HG02610 (cell line): ENCODE results near the gene MYO5B.
"Not testable (repeated sequence)": the region's sequence is repeated elsewhere in the genome, so short reads cannot be mapped to it uniquely, and the experiment has no call there.

ENCODE experiments used
- ATAC-seq: cut with Tn5 transposase; IDR thresholded peaks from one replicate; pipeline ENCODE4 v1.9.1; 2021; ENCODE audit warnings: mild to moderate bottlenecking, moderate library complexity; ENCODE audit not compliant: unreplicated experiment

Gene MYO5B

DNA sequence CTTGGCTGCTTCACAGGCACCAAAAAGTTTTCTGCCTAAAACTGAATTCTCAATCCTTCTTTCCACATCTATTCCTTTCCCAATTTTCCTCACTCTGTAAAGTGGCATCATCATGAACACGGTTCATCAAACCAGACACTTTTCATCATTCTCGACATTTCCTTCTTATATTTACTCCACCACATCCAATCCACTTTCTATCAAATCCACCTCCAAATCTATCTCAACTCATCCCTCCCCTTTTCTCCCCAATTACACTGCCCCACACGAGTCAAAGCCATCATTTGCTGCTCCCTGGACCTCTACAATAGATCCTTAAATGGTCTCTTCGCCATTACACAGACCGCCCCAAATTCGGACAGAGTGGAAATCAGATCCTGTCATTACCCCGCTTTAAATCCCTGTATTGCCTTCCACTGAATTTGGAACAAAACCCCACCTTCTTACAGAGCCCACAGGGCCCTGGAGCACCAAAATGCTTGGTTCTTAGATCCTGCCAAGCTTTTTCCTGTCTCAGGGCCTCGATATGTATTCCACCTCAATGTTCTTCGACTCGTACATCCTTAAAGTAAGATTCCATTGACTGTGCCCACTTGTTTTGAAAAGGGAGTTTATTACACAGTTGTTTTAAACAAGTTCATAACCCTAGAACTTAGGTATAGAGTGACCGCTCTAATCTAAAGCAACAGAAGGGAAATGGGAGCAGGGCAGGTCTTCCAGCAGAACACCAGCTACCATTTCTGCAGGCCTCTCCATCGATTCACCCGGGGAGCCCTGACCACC lies 382.5 kb downstream of the MYO5B start:
- ATAC-seq: no peak

DNA sequence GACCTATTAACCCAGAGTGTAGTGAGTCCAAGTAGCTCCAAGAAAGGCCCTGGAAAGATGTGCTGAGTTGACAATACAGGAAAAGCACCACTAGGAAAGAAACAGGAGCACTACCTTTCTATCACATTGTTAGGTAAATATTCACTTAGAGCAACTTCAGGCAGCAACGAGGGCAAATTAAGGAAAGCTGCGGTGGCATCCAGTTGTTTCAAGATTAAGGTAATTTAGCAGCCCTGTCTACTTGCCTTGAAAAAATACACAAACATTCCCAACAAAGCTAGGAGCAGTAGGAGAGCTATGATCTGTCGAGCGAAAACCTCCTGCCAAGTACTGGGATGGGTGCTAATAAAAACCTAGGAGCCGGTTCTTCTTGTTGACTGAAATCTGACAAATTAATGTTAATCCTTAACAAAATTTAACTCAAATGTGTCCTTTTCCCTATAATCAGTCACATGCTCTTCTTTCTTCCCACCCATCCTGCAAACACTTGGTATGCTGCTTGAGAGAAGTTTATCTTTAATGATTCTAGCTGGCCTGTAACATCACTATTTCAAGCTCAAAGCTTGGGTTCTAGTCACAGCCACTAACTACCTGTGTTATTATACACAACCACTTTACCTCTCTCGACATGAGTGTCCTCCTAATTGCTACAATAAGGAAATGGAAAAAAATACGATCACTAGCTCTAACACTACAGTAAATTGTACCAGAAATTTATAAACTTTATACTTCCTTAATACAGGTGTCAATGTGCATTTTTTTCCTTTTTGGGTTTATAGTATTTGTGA lies 383.6 kb downstream of the MYO5B start:
- ATAC-seq: no peak

DNA sequence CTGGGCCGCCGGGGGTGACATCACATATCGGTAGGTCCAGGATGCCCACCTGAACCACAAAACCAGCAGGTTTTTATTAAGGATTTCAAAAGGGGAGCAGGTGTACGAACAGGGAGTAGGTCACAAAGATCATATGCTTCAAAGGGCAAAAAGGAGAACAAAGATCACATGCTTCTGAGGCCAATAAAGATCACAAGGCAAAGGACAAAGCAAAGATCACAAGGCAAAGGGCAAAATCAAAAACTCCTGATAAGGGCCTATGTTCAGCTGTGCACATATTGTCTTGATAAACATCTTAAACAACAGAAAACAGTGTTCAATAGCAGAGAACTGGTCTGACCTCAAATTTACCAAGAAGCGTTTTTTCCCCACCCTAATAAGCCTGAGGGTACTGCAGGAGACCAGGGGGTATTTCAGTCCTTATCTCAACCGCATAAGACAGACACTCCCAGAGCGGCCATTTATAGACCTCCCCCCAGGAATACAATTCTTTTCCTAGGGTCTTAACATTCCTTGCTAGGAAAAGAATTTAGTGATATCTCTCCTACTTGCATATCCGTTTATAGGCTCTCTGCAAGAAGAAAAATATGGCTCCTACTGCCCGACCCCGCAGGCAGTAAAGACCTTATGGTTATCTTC lies 386.3 kb downstream of the MYO5B start:
- not testable (repeated sequence) for ATAC-seq

DNA sequence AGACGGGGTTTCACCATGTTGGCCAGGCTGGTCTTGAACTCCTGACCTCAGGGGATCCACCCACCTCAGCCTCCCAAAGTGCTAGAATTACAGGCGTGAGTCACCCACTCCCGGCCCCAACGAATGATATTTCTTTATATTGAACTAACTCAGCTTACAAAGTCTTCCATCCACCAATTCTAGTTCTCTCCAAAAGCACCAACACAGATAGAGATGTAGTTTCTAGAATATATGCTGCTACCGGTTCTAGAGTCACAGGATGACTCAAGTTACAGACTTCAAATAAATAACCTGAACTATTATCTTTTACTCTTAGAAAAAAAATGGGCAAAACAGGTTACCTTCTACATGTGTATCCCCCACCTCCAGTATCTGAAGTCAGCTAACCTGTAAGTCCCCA lies 390.9 kb downstream of the MYO5B start:
- ATAC-seq: no peak

DNA sequence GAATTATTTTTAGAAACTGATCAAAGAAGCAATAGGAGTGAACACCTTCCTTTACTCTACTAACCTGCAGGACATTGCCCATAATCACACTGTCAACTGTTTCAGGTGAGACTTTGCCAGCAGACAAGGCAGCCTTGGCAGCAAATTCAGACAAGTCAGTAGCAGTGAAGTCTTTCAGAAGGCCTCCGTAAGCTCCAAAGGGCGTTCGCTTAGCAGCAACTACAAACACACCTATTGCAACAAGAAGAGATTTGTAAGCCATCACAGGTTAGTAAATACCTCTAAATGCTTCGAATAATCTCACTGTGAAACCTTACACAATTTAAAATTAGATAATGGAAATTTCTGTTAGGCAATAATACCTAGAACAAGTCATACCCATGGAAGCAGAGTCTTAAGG lies 392.3 kb downstream of the MYO5B start:
- no peak for ATAC-seq

DNA sequence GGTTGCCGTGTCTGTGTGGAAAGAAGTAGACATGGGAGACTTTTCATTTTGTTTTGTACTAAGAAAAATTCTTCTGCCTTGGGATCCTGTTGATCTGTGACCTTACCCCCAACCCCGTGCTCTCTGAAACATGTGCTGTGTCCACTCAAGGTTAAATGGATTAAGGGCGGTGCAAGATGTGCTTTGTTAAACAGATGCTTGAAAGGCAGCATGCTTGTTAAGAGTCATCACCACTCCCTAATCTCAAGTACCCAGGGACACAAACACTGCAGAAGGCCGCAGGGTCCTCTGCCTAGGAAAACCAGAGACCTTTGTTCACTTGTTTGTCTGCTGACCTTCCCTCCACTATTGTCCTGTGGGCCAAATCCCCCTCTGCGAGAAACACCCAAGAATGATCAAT lies 394.5 kb downstream of the MYO5B start:
- not testable (repeated sequence) for ATAC-seq

DNA sequence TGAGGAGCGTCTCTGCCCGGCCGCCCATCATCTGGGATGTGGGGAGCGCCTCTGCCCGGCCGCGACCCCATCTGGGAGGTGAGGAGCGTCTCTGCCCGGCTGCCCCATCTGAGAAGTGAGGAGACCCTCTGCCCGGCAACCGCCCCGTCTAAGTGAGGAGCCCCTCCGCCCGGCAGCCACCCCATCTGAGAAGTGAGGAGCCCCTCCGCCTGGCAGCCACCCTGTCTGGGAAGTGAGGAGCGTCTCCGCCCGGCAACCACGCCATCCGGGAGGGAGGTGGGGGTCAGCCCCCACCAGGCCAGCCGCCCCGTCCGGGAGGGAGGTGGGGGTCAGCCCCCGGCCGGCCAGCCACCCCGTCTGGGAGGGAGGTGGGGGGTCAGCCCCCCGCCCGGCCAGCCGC lies 395.1 kb downstream of the MYO5B start:
- not testable (repeated sequence) for ATAC-seq

DNA sequence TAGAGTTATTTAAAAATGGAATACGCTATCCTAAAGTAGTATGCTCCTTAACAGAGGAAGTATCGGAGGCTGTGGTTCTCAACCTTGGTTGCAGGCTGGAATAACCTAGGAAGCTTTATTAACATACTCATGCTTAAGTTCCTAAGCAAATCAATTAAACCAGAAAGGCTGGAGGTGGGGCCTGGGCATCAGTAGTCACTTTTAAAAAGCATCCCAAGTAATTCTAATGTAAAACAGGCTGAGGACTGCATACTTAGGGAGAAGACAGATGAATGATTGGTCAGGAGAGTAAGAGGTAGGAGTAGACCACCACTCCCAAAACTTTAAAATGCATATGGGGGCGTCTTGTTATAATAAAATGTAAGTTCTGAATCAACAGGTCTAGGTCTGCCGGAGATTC lies 396.9 kb downstream of the MYO5B start:
- no peak for ATAC-seq

DNA sequence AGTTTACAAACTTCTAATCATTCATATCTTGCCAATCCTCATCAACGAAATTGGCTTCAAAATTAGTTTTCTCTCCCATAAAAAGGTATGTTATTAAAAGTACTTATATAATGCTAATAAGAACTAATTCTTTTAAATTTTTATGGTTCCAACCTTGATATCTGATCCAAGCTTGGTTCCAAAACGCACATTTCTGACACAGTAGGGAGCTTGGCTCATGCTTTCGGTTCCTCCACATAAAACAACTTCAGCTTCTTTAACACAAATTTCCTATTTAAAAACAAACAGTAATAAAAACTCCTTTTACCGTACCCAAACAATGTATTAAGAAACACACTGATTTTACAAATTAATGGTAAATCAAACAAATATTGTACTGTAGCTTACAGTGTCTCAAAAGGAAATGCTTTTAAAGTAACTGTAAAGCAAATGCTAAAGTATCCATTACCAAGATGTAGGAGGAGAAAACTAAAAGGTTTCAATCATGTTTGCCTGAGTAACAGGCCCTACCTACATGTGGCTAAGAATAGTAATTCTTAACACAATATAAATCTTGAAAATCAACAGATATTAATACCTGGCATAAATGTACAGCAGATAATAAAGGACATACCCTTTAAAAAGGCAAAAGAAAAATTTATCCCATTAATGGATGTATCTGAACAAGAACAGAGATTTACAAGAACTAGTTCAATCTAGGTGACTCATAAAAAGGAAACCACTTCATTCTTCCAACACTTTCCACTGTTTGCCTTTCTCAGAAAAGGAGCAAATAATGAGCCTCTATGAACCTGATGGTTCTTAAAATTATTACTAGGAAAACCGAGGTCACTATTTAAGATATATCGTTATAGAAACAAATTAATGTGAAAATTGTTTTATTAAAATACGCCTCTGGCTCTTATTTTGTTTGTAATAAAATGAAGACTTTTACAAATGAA lies 399.1 kb downstream of the MYO5B start:
- no peak for ATAC-seq

DNA sequence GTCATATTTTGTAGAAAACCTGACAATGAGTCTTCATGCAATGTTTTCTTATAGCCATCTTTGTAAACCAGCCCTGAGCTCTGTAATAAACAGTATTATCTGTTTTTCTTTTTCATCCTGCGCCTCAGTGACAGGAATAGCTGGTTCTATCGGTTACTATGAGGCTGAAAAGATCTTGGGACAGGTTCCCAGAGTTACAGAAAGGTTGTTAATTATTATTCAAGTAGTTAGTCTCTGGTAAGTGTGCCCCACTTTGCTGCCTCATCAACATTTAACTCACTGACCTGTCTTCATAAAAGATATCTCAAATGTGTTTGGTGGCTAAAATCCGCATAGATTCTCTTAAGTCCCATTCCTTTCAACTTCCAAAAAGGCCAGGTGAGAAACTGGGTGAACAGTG lies 400.2 kb downstream of the MYO5B start:
- no peak for ATAC-seq

DNA sequence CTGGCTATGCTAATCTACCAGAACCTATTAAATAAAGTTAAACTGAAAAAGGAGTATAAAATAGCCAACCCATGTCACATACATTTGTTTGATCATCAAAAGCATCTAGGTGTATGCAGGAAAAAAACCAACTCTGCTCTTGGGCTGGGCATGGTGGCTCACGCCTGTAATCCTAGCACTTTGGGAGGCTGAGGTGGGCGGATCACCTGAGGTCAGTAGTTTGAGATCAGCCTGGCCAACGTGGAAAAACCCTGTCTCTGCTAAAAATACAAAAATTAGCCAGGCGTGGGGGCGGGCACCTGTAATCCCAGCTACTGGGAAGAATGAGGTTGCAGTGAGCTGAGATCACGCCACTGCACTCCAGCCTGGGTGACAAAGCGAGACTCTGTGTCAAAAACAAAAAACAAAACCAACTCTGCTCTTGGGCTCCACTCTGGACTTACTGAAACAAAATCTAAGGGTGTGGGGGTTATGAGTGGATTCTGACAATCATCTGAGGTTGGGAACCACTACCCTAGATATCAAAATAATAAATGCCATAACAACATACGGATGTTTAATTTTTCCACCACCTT lies 405.3 kb downstream of the MYO5B start:
- ATAC-seq: not testable (repeated sequence)

DNA sequence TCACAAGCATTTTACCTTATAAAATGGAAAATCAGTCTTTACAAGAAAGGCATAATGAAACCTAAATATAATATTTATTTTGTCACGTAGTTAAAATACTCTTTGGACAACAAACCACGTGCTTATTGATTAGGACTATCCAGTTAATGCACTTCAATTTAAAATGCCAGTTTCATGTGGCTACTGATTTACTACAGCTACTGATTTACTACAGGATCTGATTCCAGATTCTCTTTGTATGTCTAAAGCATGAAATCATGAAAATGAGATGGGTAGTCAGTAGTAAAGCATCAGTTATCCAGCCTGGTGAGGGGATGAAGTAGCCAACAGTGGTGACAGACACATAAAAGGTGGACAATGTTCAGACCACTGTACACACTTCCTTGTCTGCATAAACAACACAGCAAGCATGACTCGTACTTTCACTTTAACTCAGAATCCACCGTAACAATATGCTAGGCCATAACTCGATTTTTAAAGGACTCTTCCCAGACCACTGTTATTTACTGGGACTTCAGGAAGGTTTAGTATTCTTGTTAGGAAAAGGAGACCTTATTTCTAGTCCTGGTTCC lies 406.5 kb downstream of the MYO5B start:
- peak; percentile 90 for ATAC-seq

DNA sequence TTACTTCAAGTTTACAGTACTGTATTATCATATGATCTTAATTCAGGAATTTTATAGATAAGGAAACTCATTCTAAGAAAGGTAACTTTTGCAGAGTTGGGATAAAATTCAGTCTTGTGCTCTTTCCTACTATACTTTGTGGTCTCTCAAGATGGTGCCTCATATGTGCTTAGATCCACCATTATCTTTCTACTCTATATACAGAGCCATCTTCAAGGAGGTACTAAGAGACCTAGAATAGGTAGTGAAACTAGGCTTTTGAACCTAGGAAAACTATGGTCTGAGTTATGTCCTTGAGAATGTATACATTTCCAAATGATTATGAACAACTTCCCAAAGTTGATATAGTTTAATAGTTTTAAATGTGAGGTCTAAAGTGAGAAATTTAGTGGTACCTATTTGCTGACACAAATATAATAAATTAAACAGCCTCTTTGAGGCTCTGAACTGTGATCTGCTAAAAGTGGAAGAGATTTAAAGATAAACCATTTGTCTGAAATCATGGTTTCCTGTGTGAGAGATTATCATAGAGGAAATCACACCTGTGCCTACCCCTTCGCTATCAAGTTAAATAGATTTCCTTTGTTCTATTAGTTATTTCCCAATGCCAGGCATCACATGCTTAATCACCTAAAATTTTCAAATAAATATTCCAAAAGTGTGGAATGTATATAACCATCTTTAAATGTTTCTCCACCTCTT lies 408.8 kb downstream of the MYO5B start:
- ATAC-seq: no peak

DNA sequence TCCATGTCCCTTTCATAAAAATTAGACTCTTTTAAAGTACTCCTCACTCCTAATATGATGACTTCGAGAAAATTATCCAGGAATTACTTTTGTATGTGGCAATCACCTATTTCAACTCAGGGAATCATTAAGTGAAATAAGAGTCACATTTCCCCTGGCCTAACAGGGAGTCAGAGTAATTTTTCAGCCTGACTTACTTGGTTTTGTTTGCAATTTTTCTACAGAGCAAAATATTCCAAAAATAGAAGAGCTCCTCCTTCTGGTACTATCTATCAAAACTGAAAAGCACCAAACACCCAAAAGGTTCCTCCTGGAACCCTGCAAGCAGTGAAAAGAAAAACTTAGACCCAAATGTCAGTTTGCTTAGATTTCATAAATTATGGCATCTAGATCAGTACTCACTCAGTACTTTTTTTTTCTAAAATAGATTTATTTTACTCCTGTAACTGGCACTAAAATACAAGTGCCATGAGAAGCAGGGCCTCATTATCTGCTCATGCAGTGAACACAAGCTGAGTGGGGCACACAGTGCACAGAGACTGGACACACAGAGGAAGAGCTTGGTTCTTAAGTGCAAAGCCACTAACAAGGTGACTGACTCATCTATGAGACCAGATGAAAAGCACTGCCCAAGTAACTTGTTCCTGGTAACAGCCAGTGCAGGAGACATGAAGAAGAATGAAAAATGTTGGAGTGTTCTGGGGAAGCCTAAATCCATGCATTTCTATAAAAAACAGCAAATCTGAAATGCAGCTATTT lies 410.3 kb downstream of the MYO5B start:
- no peak for ATAC-seq

DNA sequence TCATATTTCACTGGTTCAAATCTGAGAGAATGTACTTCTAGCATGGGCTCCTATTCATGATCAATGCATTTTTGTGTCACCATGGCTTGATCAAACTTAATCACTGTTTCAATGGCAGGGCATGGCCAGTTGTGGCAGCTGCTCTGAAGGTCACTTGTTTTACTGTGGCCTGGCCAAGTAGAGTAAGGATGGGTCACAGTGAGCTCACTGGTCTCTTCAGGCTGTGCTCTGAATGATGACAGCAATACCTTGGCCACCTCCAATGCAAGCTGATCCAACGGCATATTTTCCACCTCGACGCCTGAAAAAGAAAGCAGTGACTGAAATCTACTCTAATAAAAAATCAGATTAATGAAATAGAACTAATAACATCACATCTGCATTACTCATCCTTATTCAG lies 411.3 kb downstream of the MYO5B start:
- not testable (repeated sequence) for ATAC-seq

DNA sequence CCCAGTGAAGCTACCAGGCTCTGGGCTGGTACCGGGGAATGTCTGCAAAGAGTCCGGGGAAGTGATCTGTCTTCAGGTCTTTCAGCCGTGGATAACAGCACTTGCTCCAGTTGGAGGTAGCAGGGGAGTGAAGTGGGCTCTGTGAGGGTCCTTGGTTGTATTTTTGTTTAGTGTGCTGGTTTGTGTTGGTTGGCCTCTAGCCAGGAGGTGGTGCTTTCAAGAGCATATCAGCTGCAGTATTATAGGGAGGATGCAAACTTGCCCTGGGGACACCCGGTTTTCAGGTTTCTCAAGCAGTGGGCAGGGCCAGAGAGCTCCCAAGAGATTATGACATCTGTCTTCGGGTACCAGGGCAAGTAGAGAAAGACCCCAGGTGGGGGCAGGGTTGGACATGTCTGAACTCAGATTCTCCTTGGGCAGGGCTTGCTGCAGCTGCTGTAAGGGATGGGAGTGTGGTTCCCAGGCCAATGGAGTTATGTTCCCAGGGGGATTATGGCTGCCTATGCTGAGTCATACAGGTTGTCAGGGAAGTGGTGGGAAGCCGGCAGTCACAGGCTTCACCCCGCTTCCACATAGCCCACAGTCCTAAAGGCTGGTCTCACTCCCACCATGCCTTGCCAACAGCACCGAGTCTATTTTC lies 416.0 kb downstream of the MYO5B start:
- no peak for ATAC-seq
